HCT116 (cell line): ENCODE data around the gene FRY. TPM values are rescaled to one million over a fixed set of nuclear protein-coding genes. Genes with fewer than 3 reads are reported as not detected.

ENCODE experiments used
- ATAC-seq: fragments of 200-7000 bp; cut with Tn5 transposase; 2 replicates; pipeline ENCODE4 v1.9.1; 2020; ENCODE audit warnings: mild to moderate bottlenecking, moderate library complexity
- BruUV-seq: library from RNA; stranded (reverse); fragments of 400-500 nt; replicated peaks from 2 replicates; lab custom pipeline; 2021; lab: Mats Ljungman, UMichigan
- CTCF ChIA-PET: fragments of 300-600 bp; sonication (Branson Sonifier 250); formaldehyde crosslinking; loops from one replicate; lab custom pipeline; 2021; ENCODE audit warnings: antibody characterized with exemption; lab: Charles Lee
- POLR2A ChIA-PET: fragments of 300-600, 350-600 bp; sonication (Branson Sonifier 250); formaldehyde crosslinking; loops from one replicate; lab custom pipeline; 2021; ENCODE audit warnings: antibody characterized with exemption; lab: Charles Lee
- RAD21 ChIA-PET, 2 experiments: fragments of 300-600 bp; sonication (Branson Sonifier 250); formaldehyde crosslinking; loops; one replicate each; lab custom pipeline; 2023; ENCODE audit warnings: low total read pairs in 2 of 2; ENCODE audit not compliant: uncharacterized antibody in 2 of 2, unreplicated experiment in 2 of 2, low non-redundant PET in 1 of 2; lab: Charles Lee
- DNase-seq: peaks from one replicate; pipeline ENCODE4 v3.0.0-alpha.2; 2010; ENCODE audit warnings: low read depth, low spot score
- H2AFZ ChIP-seq: fragments of 200-600 bp; shearing (Covaris generic), sonication (generic); 2 replicates; pipeline ENCODE4 v1.6.1; 2017; ENCODE audit warnings: low read depth, mixed run types, mixed read lengths, antibody characterized with exemption, low read length; ENCODE audit not compliant: poor library complexity, severe bottlenecking
- H3K27ac ChIP-seq: 2 replicates; pipeline ENCODE4 v1.5.1; 2012; ENCODE audit warnings: low read depth, low read length
- H3K27me3 ChIP-seq: fragments of 200-600 bp; sonication (generic); 2 replicates; pipeline ENCODE4 v1.6.1; 2016; ENCODE audit warnings: mixed run types, low read length, mixed read lengths; ENCODE audit not compliant: insufficient read depth
- H3K36me3 ChIP-seq, 2 experiments: fragments of 200-500 bp in 1 of 2; fragments of 200-600 bp in 1 of 2; sonication (Bioruptor generic) in 1 of 2; sonication (generic) in 1 of 2; 2 replicates each; pipeline versions ENCODE4 v1.5.1 to v1.6.1; 2014 to 2016; ENCODE audit warnings: low read length in 2 of 2, inconsistent platforms in 1 of 2, mixed read lengths in 1 of 2, mixed run types in 1 of 2; ENCODE audit not compliant: insufficient read depth in 2 of 2, control insufficient read depth in 1 of 2
- H3K4me1 ChIP-seq, 2 experiments: fragments of 200-600 bp in 1 of 2; sonication (generic) in 1 of 2; 2 replicates each; pipeline versions ENCODE4 v1.5.1 to v1.6.1; 2012 to 2017; ENCODE audit warnings: low read length in 2 of 2, inconsistent platforms in 1 of 2, mild to moderate bottlenecking in 1 of 2, mixed read lengths in 1 of 2, mixed run types in 1 of 2, moderate library complexity in 1 of 2; ENCODE audit not compliant: insufficient read depth in 2 of 2, control insufficient read depth in 1 of 2
- H3K4me2 ChIP-seq: fragments of 200-600 bp; sonication (generic); 2 replicates; pipeline ENCODE4 v1.6.1; 2017; ENCODE audit warnings: mixed run types, low read length, mixed read lengths
- H3K4me3 ChIP-seq, 2 experiments: fragments of 200-600 bp in 1 of 2; sonication (generic) in 1 of 2; replicated peaks in 1 of 2; 2 replicates each; pipeline ENCODE4 v1.5.1; 2011 to 2016; ENCODE audit warnings: low read length in 2 of 2, control low read depth in 1 of 2, low read depth in 1 of 2, mild to moderate bottlenecking in 1 of 2, mixed read lengths in 1 of 2, mixed run types in 1 of 2
- H3K79me2 ChIP-seq: fragments of 200-600 bp; sonication (generic); 2 replicates; pipeline ENCODE4 v1.6.1; 2017; ENCODE audit warnings: mild to moderate bottlenecking, mixed run types, low read length, moderate library complexity, mixed read lengths; ENCODE audit not compliant: insufficient read depth
- H3K9ac ChIP-seq: fragments of 200-600 bp; sonication (generic); 2 replicates; pipeline ENCODE4 v1.6.1; 2016; ENCODE audit warnings: low read length, mixed read lengths
- H3K9me2 ChIP-seq: fragments of 200-600 bp; sonication (generic), shearing (Covaris generic); 2 replicates; pipeline ENCODE4 v1.6.1; 2017; ENCODE audit warnings: mixed run types, mild to moderate bottlenecking, moderate library complexity; ENCODE audit not compliant: insufficient read depth
- H3K9me3 ChIP-seq, 2 experiments: fragments of 200-500 bp in 1 of 2; fragments of 200-600 bp in 1 of 2; sonication (Bioruptor generic) in 1 of 2; sonication (generic) in 1 of 2; 2 replicates each; pipeline ENCODE4 v1.6.1; 2014 to 2017; ENCODE audit warnings: low read length in 2 of 2, mixed read lengths in 2 of 2, inconsistent platforms in 1 of 2, low read depth in 1 of 2, mild to moderate bottlenecking in 1 of 2, mixed run types in 1 of 2, moderate library complexity in 1 of 2; ENCODE audit not compliant: control insufficient read depth in 1 of 2, insufficient read depth in 1 of 2
- H4K20me1 ChIP-seq: fragments of 200-600 bp; sonication (generic), shearing (Covaris generic); 2 replicates; pipeline ENCODE4 v1.6.1; 2017; ENCODE audit warnings: mixed run types, mild to moderate bottlenecking, moderate library complexity; ENCODE audit not compliant: insufficient read depth
- CBX3 ChIP-seq: IDR thresholded peaks from 2 replicates; pipeline ENCODE4 v1.6.1; 2012; ENCODE audit warnings: low read depth
- CEBPB ChIP-seq: IDR thresholded peaks from 2 replicates; pipeline ENCODE4 v1.6.1; 2012; ENCODE audit warnings: low read depth
- EGR1 ChIP-seq: IDR thresholded peaks from 2 replicates; pipeline ENCODE4 v1.6.1; 2012; ENCODE audit warnings: low read depth
- ELF1 ChIP-seq: IDR thresholded peaks from 2 replicates; pipeline ENCODE4 v1.6.1; 2012; ENCODE audit warnings: low read depth, borderline replicate concordance
- EZH2 ChIP-seq: fragments of 200-600 bp; sonication (generic); IDR thresholded peaks from 2 replicates; pipeline ENCODE4 v1.6.1; 2017; ENCODE audit warnings: antibody characterized with exemption, mixed run types
- FOSL1 ChIP-seq: IDR thresholded peaks from 2 replicates; pipeline ENCODE4 v1.6.1; 2012; ENCODE audit warnings: low read depth
- POLR2AphosphoS5 ChIP-seq: IDR thresholded peaks from 2 replicates; pipeline ENCODE4 v1.6.1; 2011; ENCODE audit warnings: mild to moderate bottlenecking, low read depth, low read length, moderate library complexity
- RAD21 ChIP-seq: IDR thresholded peaks from 2 replicates; pipeline ENCODE4 v1.6.1; 2012; ENCODE audit warnings: low read depth, mild to moderate bottlenecking
- SP1 ChIP-seq: IDR thresholded peaks from 2 replicates; pipeline ENCODE4 v1.6.1; 2012; ENCODE audit warnings: low read depth
- TCF7L2 ChIP-seq: IDR thresholded peaks from 2 replicates; pipeline ENCODE4 v1.7.0; 2011; ENCODE audit warnings: borderline replicate concordance, inconsistent platforms; ENCODE audit not compliant: insufficient read depth, insufficient read length; ENCODE audit errors: extremely low read depth
- YY1 ChIP-seq: IDR thresholded peaks from 2 replicates; pipeline ENCODE4 v1.6.1; 2011; ENCODE audit warnings: low read length, low read depth, moderate library complexity, mild to moderate bottlenecking; ENCODE audit not compliant: insufficient replicate concordance; ENCODE audit errors: extremely low read depth
- ZFX ChIP-seq: fragments of 450-650 bp; IDR thresholded peaks from 2 replicates; pipeline ENCODE4 v1.6.1; 2017
- ZNF274 ChIP-seq: fragments of 200-500 bp; sonication (Bioruptor generic); IDR thresholded peaks from 2 replicates; pipeline ENCODE4 v1.6.1; 2014; ENCODE audit warnings: mild to moderate bottlenecking, low read depth, low read length, inconsistent platforms
- intact Hi-C: fragments of 100-400 bp; cut with micrococcal nuclease; formaldehyde crosslinking; loops from 2 replicates; pipeline ENCODE4 v1.10.0; 2022
- total RNA-seq: library from RNA; stranded (reverse); gene quantifications from one replicate; pipeline ENCODE4 v1.2.1, GENCODE V29; 2021; ENCODE audit not compliant: unreplicated experiment
- TF ChIP-seq, protein P1 (sequence below): IDR thresholded peaks from 2 replicates; pipeline ENCODE4 v1.6.1; 2011; ENCODE audit warnings: mild to moderate bottlenecking, low read length, moderate library complexity; ENCODE audit not compliant: insufficient replicate concordance; ENCODE audit errors: extremely low read depth
- TF ChIP-seq, protein P2 (sequence below), 3 experiments: fragments of 200-600 bp in 1 of 3; sonication (generic) in 1 of 3; IDR thresholded peaks in 2 of 3; conservative IDR thresholded peaks in 1 of 3; 2 replicates each; pipeline ENCODE4 v1.5.1; 2012 to 2017; ENCODE audit warnings: low read depth in 2 of 3, low read length in 2 of 3, antibody characterized with exemption in 1 of 3, borderline replicate concordance in 1 of 3, control low read depth in 1 of 3, mild to moderate bottlenecking in 1 of 3, mixed read lengths in 1 of 3, mixed run types in 1 of 3, moderate library complexity in 1 of 3; ENCODE audit not compliant: insufficient read depth in 1 of 3
- TF ChIP-seq, protein P3 (sequence below): IDR thresholded peaks from 2 replicates; pipeline ENCODE4 v1.6.1; 2012
- TF ChIP-seq, protein P4 (sequence below): IDR thresholded peaks from 2 replicates; pipeline ENCODE4 v1.6.1; 2012

Gene FRY
- total RNA-seq, 1 experiment from 2014 or later, result 1.4 TPM

DNA sequence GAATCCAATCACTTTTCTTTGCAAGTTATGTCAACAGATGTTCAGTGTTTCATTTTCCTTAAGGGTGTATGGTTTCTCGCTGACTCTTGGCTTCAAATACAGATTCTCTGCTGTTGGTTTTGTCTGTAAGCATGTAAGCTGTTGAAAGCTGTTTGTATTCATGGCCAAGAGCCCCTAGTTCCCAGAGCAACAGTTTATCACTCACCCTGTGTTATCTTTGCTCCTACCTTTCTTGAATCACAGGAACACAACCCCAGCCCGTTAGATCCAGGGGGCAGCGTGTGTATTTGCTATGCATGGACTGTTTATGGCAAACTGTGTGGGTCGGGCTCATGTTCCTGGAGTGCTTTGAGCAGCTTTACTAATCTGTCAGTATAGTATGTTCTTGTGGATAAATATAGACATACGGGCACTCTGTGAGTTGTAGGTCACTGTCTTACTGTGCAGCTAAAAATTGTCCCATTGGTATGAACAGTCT, 28.9 kb downstream of the FRY start (continued):
- TF ChIP-seq, protein P1, sequence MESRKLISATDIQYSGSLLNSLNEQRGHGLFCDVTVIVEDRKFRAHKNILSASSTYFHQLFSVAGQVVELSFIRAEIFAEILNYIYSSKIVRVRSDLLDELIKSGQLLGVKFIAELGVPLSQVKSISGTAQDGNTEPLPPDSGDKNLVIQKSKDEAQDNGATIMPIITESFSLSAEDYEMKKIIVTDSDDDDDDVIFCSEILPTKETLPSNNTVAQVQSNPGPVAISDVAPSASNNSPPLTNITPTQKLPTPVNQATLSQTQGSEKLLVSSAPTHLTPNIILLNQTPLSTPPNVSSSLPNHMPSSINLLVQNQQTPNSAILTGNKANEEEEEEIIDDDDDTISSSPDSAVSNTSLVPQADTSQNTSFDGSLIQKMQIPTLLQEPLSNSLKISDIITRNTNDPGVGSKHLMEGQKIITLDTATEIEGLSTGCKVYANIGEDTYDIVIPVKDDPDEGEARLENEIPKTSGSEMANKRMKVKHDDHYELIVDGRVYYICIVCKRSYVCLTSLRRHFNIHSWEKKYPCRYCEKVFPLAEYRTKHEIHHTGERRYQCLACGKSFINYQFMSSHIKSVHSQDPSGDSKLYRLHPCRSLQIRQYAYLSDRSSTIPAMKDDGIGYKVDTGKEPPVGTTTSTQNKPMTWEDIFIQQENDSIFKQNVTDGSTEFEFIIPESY, result no peak
- TF ChIP-seq CEBPB (no peak), ZNF274 (no peak), EGR1 (no peak)
- TF ChIP-seq, protein P2, sequence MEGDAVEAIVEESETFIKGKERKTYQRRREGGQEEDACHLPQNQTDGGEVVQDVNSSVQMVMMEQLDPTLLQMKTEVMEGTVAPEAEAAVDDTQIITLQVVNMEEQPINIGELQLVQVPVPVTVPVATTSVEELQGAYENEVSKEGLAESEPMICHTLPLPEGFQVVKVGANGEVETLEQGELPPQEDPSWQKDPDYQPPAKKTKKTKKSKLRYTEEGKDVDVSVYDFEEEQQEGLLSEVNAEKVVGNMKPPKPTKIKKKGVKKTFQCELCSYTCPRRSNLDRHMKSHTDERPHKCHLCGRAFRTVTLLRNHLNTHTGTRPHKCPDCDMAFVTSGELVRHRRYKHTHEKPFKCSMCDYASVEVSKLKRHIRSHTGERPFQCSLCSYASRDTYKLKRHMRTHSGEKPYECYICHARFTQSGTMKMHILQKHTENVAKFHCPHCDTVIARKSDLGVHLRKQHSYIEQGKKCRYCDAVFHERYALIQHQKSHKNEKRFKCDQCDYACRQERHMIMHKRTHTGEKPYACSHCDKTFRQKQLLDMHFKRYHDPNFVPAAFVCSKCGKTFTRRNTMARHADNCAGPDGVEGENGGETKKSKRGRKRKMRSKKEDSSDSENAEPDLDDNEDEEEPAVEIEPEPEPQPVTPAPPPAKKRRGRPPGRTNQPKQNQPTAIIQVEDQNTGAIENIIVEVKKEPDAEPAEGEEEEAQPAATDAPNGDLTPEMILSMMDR (IDR thresholded peaks at IDR 0.05 in 2 of 3, conservative IDR thresholded peaks at IDR 0.05 in 1 of 3; ENCODE audit: borderline replicate concordance in 1 of 3, insufficient read depth in 1 of 3, low read depth in 2 of 3, low read length in 2 of 3), result no peak
- TF ChIP-seq, protein P3, sequence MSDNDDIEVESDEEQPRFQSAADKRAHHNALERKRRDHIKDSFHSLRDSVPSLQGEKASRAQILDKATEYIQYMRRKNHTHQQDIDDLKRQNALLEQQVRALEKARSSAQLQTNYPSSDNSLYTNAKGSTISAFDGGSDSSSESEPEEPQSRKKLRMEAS, result no peak

DNA sequence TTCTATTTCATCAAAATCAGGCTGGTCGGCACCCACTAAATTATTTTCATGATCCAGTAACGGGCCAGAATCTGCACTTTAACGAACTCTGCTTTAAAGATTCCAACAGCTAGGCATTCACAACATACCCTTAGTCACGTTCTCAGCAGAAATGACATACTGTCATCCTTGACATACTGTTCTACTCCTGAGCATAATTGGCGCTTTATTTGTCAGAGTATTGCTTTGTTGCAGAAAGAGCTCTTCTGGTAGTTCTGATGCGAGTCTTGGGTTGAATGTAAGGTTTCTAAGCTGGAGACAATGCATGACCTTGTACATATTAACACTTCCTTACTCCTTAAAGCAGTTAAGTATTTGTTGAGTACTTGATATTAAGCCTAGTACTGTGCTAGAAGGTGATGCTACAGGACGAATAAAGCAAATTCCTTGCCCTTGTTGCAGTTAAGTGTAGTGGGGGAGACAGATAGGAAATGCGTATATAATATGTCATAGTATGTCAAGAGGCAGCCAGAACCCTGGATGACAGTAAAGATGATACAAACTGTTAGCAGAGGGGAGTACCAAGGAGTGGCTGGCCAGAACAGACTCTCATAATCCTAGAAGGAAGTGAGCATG, 32.2 kb downstream of the FRY start:
- H3K4me1 ChIP-seq, result no peaks in the 10 kb centered on the region
- H3K36me3 ChIP-seq, result no peaks in the 10 kb centered on the region
- DNase-seq, result no peak
- no peak for TF ChIP-seq YY1
- no peak for TF ChIP-seq TCF7L2
- TF ChIP-seq, protein P4, sequence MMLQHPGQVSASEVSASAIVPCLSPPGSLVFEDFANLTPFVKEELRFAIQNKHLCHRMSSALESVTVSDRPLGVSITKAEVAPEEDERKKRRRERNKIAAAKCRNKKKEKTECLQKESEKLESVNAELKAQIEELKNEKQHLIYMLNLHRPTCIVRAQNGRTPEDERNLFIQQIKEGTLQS, result no peak
- TF ChIP-seq SP1, result no peak
- TF ChIP-seq RAD21, result no peak
- TF ChIP-seq POLR2AphosphoS5, result no peak
- no peak for TF ChIP-seq ELF1
- no peak for TF ChIP-seq ZNF274
- TF ChIP-seq, protein P2 (IDR thresholded peaks at IDR 0.05 in 2 of 3, conservative IDR thresholded peaks at IDR 0.05 in 1 of 3; ENCODE audit: borderline replicate concordance in 1 of 3, insufficient read depth in 1 of 3, low read depth in 2 of 3, low read length in 2 of 3), result no peak
- TF ChIP-seq EZH2, result no peak
- no peak for TF ChIP-seq FOSL1
- TF ChIP-seq ZFX, result no peak
- no peak for TF ChIP-seq CEBPB
- TF ChIP-seq CBX3, result no peak
- TF ChIP-seq, protein P3, result no peak
- H3K9me2 ChIP-seq, result no peaks in the 10 kb centered on the region
- no peak overlapping the region for H3K9ac ChIP-seq
- no peak overlapping the region for H3K4me3 ChIP-seq
- ChIA-PET POLR2A (interaction anchor here (1.0 kb wide), 1 partner anchor 15 kb away, joined by 3 read pairs; no protein-coding TSS in a partner anchor), CTCF (no interaction called here), RAD21 (no interaction called here)
- no peak overlapping the region for H3K4me2 ChIP-seq
- ATAC-seq, result no peak
- BruUV-seq, result no TSS peak
- H2AFZ ChIP-seq, result no peak overlapping the region
- H3K79me2 ChIP-seq, result no peaks in the 10 kb centered on the region
- no peak overlapping the region for H3K27ac ChIP-seq
- no peaks in the 10 kb centered on the region for H4K20me1 ChIP-seq
- no peaks in the 10 kb centered on the region for H3K27me3 ChIP-seq
- H3K9me3 ChIP-seq, result no peaks in the 10 kb centered on the region
- intact Hi-C loops, result no loop called here
